ENCODE data around the gene ZNF862.

The ZNF862 gene

DNA sequence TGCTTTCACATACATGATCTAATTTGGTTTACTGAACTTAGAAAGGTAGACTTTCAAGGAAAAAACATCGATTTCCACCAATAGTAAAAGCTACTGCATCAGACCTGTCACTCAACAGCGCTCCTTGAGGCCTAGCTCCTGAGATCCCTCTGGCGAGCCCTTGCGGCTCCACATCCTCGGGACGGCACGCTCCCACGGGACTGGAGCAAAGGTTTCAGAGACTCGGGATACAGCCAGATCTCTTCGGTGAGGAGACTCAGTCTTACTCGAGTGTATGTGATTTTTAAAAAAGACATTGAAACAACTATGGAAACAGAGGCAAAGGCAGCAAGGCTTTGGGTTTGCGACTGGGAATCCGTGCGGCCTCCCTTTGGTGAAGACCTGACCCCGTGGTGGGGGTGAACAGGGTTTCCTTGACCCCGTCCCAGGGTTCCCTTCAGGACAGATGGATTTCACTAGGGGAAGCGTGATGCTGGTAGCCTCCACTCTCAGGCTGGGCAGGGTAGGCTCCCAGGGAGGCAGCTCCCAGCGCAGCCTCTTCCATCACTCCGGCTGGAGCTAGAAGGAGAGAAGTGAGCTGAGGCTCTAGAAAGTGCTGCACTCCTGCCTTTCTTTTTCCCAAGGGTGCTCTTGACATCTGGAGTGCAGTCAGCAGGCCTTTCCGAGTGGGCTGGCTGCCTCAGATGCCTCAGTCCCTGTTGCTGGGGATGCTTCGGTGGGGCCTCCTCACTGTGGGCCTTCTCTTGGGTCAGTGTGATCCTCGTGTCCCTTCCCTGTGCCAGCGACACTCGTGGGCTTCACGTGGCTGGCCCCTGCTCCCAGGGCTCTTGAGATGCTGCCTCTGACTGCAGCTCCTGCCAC, 29.8 kb downstream of the ZNF862 start:
- DNase-seq = no peak

DNA sequence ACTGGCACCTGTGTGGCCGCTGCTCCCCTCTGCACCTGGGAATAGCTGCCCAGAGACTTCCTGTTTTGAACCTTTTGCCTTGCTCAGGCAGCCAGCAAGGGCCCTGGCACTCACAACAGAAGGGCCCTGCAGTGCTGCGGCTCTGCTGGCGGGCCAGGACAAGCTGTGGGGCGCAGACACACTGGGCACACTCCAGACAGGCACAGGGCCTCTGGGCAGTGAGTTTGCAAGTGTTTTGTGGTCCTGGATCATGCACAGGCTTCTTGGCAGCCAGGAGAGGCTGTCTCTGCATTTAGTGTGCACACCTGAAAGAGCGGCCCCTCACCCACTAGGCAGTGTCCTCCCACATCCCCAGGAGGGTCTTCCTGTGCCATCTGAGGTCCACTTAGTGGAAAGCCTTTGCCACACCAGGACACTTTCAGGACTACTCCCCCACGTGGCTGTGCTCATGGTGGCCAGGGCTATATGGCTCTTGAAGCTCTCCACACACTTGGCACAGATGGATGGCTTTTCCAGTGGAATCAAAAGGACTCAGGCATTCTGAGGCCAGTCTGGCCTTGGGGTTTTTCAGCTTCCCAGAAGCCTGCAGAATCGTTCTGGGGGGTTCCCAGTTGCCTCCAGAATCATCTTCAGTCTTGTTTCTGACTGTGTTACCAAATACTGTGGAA, 30.6 kb downstream of the ZNF862 start:
- DNase-seq = no peak

DNA sequence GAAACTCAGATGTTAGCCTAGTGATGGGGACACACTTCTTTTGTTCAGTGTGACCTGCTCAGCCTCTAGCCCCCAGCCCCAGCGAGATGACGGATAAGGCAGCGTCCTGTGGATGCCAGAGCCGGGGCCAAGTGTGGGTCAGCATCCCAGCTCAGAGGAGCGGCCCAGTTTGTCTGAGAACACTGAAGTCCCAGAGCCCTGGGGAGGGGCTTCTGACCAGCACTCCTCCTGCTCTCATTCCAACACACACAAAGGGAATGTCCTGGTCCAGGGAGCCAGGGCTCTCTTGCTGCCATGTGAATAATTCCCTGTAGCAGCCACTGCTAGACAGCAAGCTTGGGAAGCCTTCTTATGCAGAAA, 31.1 kb downstream of the ZNF862 start:
- DNase-seq = no peak

DNA sequence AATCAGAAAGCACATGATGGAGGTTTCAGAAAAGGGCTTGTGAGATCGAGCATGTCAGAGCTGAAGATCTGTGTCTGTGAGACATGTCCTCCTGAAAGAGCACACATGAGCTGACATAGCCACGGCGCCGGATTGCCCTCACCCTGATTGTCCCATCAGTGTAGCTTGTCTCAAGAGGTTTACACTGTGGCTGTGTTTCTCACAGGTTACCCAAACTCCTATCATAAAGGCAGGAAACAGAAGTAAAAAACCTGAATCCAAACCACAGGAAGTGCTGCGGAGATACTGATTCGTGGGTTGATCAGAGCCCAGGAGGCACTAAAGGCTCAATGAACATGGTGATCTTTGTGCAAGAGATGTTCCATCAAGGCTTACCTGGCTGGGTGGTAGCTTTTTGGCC, 31.7 kb downstream of the ZNF862 start:
- peak; percentile 75 for DNase-seq

DNA sequence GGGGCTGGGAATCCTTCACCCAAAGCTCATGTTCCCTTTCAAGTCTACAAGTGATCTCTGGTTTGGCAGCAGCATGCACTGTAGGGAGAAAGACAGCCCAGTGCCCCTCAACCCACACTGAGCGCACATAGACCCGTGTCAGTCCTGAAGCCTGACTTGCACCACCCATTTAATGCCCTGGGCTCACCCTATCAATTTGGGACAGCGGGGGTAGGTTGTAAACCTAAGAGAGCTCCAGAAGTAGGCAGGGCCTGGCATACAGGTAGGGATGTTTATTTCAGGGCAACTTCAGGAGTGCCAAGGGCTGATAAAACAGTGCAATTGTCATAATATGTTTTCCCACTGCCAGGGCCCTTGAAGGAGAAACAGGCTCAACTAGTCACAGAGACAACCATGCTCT, 32.1 kb downstream of the ZNF862 start:
- DNase-seq = no peak

DNA sequence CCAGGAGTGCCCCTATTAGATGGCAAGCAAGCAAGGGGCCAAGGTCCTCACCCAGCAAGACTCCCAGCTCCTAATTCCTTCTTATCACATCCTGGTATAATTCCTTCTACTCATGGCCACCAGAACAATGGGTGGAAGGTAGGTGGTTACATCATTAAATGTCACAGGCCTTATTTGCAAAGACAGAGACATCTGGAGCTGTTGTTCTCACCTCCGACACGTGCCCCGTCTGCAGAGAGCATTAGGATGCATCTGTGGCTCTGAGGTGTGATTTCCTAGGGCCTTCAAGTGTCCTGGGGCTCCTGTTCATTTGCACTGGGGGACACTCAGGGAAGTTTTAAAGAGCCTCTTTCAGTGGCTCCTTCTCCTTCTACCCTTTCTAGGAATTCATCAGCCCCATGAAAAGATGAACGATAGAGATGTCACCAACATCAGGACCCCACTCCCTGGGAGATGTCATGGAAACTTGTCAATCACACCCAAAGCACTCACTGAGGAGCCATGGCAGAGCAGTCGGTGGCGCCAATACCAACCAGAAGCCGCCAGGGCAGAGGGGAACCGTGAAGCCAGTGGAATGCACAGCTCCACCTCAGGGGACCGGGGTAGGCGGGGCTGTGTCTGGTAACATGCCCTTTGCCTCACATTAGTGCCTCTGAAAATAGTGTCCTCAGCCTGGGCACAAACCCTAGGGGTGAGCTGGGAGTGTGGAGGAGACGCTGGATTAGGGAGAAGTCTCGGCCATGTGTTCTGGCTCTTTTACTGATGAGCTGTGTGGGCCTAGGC, 32.7 kb downstream of the ZNF862 start:
- DNase-seq = no peak

DNA sequence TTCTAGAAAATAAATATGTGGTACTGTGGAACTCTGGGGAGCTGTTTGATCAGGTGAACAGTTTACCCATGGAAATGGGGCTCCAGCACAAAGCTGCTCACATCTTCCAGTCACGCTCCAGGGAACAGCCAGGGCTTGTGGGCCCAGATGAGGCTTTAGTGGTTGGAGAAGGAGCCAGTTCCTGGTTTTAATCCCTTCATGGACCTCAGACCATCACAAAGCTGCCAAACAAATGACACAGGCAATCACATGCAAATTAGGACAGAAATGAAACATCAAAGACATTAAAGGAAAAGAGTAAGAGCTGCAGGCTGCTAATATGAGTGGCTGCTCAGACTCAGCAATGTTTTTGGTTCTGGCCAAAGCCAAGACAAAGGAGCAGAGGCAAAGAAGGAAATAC, 33.4 kb downstream of the ZNF862 start:
- no peak for DNase-seq

DNA sequence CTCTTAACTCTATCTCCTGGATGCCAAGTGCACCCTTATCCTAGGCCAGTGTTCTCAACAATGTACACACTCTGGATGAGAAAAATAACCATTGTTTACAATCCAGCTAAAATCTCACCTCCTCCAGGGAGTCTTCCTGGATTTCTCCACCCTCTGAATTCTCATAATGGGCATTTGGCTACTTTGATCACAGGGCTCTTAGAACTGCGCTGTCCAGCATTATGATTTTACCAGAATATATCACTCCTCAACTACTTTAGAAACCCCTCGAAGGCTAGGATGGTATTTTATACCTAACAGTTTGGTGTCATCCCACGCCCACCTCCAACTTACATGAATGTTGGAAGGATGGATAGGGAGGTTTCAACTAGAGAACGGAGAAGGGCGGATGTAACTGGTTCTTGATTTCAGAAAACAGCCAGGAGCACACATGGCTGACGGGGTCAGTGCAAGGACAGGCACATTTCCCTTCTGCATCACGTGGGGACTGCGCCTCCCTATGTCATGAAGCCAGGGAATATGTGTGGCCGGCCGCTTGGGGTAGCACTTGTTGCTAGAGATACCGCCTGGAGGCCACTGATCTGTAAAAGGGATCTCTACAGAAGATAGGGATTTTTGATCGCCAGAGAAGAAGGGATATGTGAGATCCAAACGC, 34.4 kb downstream of the ZNF862 start:
- no peak for DNase-seq

DNA sequence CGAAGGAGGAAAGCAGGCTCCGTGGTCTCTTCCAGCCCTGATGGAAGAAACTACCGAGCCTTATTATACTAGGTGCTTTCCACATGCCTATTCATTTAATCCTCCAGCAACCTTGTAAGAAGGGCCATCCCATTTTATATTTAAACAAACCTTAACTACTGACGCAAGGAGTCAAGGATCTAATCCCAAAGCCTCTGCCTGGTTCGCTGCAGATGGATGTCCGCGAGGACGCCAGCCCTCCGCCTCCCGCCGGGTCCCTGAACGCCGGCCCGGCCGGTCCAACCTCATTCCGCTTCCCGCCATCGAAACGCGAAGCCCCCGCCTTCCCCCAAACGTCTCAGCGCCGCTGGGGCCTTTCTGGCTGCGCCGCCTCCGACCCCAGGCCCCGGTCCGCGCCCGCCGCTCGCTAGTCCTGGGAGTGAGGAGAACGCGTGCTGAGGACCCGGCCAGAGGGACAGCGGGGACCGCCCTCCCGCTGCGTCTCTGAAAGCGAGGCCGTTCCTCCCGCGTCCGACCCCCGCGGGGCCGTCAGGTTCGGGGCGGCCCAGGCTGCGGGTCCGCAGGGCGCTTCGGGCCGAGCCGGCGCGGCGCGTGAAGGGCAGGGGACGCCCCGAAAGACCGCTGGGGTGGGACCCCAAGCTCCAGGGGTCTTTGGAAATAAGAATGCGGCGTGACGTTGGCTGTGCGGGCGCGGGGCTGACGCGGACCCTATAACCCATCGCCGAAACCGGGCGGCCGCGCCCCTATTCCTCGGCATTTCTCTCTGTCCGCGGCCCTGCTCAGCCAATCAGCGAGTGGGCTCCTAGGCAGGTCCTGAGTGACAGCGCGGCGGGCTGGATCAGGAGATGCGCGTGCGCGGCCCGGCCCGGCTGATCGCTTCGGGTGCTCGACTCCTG, 35.1 kb downstream of the ZNF862 start, which contains the start of gene ATP6V0E2:
Gene ATP6V0E2, plus strand, starts transcription at position 896 of the 896 bp plus-strand sequence. CDS start 97 bp downstream, outside the sequence.
- peak; percentile 88 for DNase-seq

DNA sequence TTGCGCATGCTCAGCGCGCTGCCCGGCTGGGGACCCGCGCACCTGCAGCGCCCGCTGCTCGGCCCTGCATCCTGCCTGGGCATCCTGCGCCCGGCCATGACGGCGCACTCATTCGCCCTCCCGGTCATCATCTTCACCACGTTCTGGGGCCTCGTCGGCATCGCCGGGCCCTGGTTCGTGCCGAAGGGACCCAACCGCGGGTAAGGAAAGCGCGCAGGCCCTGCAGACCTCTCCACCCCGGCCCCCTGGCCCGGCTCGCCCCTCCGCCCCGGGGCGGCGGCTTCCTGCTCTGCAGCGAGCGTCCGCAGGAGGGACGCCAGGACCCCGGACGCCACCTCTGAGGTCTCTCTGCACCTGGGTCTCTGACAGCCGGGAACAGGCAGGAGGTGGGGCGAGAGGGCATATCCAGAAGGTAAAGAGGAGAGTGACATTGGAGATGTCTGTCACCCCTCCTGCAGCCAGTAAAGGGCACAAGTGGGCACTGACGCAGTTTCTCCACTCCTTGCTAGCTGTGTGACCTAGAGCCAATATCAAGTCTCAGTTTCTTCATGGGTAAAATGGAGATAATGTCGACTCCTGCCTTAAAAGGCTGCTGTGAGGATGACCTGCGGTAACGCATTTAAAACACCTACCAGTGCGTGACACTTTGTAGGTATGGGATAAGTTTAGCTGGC, 35.9 kb downstream of the ZNF862 start:
- DNase-seq = no peak

DNA sequence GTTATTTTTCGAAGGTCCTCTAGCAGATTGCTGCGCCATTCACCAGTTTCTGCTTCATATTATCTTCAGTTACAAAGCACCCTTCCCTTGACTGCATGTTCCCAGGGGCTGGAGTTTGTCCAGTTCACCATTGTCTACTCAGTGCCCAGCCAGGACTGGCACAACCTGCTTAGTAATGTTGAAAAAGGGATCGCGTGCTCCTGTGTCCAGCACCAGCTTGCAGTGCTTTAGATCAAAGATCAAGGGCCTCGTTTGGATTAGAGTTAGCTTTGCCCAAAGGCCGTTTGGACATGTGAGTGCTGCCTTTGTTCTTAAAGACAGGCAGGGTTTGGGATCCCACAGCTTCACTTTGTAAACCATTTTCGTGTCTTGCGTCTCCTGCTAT, 36.5 kb downstream of the ZNF862 start:
- DNase-seq = no peak

DNA sequence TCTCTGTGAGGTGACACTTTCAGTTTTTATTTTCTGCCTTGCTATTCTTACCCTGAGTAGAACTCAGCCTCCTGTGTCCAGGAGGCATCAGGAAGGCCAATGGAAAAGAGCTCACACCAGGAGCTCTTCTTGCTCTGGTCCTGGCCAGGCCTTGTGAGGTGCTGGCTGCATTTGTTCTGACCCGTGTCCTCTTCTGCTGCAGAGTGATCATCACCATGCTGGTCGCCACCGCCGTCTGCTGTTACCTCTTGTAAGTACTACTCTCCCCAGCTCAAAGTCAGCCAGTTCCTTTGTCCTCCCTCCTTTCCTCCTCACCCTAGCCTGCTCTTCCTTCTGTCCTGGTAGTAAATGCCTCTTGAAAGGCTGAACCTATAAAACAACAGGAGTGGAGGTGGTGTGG, 37.2 kb downstream of the ZNF862 start:
- DNase-seq = no peak

DNA sequence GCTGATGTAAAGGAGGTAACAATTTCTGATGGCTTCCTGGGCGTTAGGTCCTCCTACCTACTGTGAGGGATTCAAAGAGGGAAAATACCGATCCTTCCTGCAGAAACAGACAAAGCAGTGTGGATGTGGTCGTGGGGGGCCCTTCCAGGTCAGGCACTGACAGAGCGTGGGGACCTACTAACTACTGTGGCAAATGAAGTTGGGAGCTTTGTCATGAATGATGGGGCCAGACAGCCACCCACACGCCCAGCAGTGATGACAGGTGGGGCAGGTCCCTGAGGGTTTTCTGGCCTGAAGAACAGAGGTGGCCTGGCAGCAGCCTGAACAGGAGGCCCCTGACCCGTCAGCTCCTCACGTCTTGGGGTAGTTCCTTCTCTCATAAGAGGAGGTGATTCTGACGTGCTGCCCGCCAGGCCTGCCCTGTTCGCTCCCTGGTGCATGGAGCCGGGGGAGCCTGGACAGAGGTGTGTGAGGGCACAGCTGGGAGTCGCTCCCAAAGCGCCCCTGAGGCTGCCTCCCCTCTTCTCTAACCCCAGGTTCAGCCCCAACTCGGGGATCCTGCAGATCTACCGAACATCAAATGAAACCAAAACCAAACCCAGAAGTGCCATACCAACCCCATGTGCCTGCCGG, 39.8 kb downstream of the ZNF862 start:
- no peak for DNase-seq

DNA sequence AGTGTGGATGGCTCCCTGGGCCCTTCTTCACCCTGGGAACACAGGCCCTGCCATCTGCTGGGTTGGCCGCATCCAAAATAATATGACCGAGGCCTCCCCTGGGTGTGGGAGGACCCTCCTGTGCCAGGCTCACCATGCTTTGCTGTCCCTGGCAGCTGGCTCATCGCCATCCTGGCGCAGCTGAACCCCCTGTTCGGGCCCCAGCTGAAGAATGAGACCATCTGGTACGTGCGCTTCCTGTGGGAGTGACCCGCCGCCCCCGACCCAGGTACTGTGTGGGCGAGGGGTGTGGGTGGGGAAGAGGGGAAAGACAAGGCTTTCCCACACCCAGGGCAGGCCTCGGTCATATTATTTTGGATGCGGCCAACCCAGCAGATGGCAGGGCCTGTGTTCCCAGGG, 40.3 kb downstream of the ZNF862 start:
- DNase-seq = no peak

DNA sequence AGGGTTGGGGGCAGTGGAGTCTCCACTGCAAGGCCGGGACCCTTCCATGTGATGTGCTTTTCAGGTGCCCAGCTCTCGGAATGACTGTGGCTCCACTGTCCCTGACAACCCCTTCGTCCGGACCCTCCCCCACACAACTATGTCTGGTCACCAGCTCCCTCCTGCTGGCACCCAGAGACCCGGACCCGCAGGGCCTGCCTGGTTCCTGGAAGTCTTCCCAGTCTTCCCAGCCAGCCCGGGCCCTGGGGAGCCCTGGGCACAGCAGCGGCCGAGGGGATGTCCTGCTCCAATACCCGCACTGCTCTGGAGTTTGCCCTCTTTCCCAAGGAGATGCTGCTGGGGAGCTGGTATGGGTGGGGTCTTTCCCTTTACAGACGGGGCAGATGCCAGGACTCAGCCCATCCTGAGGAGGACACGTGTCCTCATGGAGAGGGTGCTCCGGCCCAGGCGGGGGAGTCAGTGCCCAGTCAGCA, 41.1 kb downstream of the ZNF862 start:
- DNase-seq = no peak

DNA sequence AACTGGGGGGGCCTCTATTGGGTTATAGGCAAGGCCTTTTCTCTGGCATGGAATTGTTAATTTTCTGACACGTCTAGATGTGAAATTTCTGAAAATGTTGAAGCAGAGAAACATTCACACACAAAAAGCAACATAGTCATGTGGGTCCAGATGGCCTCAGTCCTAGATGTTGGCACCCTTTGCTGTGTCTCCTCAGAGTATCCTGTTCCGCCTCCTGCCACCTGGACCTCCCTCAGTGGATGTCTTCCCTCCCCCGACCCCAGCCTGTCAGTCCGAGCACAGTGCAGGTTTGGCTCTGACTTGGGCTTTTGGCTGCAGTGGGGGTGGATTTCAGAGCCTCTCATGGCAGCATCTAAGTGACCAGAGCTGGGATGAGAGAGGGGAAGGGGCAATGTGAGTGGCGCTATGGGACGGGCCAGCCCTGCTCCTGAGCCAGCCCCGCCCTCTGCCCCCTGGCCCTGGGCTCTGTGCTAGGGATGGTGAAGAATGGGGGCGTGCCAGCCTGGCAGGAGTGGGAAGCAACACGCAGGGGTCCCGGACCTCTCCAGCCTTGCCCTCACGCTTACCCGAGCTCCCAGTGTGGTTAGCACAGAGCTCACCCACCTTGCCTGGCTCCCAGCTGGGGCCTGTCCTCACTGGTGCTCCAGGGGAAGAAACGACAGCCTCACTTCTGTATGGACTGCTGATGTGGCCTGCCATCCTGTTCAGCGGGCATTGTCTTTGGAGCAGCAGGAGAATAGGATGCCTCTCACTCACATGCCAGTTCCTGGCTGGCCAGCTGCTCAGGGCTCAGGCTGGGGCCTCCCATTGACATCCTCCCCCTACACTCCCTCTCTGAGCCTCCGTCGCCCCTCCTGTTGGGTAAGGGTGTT, 41.8 kb downstream of the ZNF862 start:
- DNase-seq = no peak

DNA sequence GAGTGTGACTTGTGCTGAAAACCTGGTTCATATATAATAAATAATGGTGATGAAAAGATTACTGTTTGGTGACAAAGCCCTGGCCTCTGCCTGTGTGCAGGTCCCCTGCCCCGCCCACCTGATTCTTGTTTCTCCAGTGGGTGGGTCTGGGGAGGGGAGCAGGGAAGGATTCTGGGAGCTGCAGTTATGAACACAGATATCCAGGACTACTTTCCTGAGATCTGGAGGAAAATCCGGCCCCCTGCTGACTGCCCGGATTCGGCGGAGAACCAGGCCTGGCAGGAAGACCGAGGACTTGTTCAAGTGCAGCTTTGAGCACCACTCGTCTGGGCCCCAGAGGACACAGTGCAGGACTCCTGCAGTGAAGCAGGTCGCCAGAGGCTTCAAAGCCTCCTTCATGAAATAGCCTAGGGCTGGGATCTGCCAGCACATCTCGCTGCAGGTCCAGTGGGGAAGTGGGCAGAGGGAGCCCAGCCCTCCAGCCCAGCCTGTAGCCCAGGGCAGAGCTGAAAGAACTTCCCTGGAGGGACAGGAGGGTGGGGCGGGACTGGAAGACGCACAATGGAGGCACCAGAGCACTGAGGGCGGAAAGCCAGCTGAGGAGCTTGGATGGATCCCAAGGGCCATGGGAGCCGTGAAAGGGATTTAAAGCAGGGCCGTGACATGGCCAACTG, 42.6 kb downstream of the ZNF862 start:
- no peak for DNase-seq

DNA sequence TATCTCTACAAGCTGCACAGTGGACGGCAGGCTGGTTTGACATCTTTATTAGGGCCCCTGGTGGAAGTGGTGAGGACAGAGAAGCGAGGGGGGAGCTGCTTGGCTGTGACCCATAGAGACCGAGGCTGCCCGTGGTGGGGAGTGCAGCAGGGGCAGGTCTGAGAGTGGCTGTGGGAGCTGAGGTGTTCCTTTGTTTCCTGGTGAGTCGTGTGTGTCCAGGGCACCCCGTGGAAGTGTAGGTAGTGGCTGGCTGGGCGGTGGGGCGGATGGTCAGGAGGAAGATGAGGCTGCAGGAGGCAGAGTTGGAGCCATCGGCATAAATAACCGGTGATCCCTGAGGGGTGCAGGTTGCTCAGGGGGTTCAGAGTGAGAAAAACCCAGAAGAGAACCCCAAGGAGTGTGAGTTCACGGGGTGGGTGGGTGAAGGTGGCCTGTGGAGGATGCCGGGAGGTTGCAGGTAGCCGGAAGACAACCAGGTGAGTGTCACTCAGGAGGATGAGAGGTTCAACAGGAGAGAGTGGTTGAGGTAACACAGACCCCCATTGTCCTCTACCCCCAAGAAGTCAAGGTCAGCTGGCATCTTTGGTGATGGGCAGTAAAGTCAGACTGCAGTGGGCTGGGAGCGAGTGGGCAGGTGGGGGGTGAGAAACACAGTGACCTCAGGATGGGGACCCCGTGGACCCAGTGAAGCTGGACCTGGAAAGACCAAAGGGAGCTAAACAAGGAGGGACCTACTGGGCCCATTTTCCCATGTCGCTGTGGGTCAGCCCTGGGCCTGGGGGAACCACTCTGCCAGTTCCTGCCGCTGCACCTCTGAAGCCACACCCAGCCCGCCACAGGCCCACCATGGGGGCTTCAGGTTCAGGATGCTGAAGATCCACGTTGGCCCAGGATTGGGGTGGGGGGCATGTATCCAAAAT, 43.4 kb downstream of the ZNF862 start:
- no peak for DNase-seq
